Epithelial cell of proximal tubule (primary cell): ENCODE measurements around the gene NTNG2. TPM values are rescaled to one million over a fixed set of nuclear protein-coding genes. Genes with fewer than 3 reads are reported as not detected.

Experiments
- DNase-seq: peaks from one replicate; pipeline ENCODE4 v3.0.0-alpha.2; 2011; ENCODE audit warnings: low read depth
- H3K4me3 ChIP-seq: 2 replicates; pipeline ENCODE4 v1.5.1; 2011; ENCODE audit warnings: low read depth, mild to moderate bottlenecking, low read length
- total RNA-seq: library from RNA; depleted of rRNA; stranded (reverse); fragments of >200 nt; gene quantifications from 2 replicates; pipeline ENCODE4 v1.2.3, GENCODE V29; 2015
- TF ChIP-seq, protein P1 (sequence below): conservative IDR thresholded peaks from 2 replicates; pipeline ENCODE4 v1.5.1; 2012; ENCODE audit warnings: low read depth, mild to moderate bottlenecking, low read length

The NTNG2 gene, protein sequence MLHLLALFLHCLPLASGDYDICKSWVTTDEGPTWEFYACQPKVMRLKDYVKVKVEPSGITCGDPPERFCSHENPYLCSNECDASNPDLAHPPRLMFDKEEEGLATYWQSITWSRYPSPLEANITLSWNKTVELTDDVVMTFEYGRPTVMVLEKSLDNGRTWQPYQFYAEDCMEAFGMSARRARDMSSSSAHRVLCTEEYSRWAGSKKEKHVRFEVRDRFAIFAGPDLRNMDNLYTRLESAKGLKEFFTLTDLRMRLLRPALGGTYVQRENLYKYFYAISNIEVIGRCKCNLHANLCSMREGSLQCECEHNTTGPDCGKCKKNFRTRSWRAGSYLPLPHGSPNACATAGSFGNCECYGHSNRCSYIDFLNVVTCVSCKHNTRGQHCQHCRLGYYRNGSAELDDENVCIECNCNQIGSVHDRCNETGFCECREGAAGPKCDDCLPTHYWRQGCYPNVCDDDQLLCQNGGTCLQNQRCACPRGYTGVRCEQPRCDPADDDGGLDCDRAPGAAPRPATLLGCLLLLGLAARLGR
- total RNA-seq: 0.07 TPM in 1 of 2 replicates, not detected in the other

DNA sequence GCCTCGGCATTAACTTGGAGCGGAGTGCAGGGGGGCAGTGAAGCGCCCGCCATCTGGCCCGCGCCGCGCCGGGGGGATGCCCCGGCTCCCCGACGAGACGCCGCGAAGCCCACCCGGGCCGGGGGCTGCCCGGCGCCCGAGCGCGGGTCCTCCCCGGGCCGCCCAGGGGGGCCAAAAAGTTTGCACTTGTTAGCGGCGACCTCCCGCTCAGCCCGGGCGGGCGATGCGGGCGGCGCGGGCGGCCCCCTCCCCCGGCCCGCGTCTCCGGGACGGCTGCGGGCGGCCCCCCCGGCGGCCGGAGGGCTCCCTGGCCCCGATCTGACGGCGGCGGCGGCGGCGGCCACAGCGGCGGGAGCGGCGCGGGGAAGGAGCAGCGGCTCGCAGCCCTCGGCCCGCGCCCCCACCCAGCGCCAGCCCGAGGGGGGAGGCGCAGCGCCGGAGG, at the start of gene NTNG2:
Gene NTNG2, plus strand, starts transcription at position 316 of the 442 bp plus-strand sequence. CDS start 4,774 bp downstream, outside the sequence.
- TF ChIP-seq, protein P1, sequence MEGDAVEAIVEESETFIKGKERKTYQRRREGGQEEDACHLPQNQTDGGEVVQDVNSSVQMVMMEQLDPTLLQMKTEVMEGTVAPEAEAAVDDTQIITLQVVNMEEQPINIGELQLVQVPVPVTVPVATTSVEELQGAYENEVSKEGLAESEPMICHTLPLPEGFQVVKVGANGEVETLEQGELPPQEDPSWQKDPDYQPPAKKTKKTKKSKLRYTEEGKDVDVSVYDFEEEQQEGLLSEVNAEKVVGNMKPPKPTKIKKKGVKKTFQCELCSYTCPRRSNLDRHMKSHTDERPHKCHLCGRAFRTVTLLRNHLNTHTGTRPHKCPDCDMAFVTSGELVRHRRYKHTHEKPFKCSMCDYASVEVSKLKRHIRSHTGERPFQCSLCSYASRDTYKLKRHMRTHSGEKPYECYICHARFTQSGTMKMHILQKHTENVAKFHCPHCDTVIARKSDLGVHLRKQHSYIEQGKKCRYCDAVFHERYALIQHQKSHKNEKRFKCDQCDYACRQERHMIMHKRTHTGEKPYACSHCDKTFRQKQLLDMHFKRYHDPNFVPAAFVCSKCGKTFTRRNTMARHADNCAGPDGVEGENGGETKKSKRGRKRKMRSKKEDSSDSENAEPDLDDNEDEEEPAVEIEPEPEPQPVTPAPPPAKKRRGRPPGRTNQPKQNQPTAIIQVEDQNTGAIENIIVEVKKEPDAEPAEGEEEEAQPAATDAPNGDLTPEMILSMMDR: no peak
- DNase-seq: no peak
- H3K4me3 ChIP-seq: peak within 1 kb of the TSS; percentile 48

DNA sequence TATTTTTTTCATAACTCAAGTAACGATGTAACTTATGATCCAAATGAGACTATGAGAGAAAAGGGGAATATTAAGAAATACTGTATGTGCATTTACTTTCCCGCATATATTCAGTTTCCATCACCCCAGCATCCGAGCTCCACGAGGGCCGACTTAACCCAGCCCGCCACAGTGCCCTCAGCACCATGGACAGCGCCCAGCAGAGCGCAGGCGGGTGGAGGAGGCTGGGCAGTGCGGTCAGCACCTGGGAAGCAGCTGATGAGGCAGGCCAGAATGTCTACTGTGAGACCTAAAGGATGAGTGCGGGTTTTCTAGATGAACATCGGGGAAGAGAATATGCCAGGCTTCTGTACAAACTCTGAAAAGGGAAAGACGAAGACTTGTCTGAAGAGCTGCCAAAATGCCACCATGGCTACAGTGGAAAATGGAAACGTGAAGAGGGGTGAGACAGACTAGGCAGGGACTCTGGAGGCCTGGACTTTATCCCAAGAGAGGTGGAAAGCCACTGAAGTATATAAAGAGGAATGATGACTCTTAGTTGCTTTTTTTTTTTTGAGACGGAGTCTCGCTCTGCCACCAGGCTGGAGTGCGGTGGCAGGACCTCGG, 47.7 kb upstream of the NTNG2 start:
- no peak for DNase-seq
- no peak overlapping the region for H3K4me3 ChIP-seq
- TF ChIP-seq, protein P1: no peak

DNA sequence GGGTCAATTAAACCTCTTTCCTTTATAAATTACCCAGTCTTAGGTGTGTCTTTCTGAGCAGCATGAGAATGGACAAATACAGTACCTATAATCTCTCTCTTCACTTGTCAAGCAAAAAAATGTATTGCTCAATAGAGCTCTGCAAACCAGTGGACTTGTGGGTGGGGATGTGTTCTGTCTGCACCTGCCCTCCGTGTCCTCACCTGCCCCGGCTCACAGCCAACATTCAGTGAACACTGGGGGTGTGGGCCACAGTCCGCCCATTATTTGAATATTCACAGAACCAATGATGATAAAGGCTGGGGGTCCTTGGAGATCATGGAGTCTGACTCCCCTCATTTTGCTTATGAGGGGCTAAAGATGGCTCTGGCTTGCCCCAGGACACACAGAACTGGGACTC, 45.3 kb upstream of the NTNG2 start:
- TF ChIP-seq, protein P1: no peak

DNA sequence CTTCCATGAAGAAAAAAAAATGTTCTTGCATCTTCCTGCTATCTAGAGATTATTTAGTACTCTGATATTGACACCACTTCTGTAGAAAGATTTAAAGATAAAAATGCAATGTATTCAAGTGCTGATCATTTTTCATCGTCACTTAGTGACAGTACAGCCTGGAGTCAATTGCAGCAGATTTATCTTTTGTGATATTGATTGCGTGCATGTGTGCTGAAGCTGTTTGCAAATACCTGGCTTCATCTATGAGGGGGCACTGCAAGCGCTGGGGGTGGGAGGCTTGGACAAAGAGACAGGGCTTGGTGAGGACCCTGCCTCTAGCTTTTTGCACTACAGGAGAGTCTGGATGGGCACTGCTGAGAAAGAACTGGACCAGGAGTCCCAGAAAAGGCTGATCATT, 44.2 kb upstream of the NTNG2 start:
- TF ChIP-seq, protein P1: no peak
- no peak for DNase-seq
- no peak overlapping the region for H3K4me3 ChIP-seq

More for the DNA sequence above, 45.3 kb upstream of the NTNG2 start:
- H3K4me3 ChIP-seq: no peak overlapping the region
- no peak for DNase-seq

DNA sequence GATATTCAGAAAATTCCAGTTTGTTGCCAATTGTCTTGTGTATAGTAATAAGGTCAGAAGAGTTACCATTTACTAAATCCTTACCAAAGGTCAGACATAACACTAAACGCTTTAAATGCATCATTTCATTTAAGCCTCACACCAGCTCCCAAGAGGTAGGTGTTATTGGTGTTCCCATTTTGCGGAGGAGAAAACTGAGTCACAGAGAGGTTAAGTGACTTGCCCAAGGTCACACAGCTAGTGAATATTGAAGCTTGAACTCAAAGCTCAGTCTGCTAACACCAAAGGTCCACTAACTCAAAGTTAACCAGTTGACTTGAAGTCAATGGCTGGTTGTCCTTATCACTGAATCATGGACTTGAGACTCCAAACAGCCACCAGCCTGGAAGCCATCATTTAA, 40.8 kb upstream of the NTNG2 start:
- DNase-seq: no peak
- TF ChIP-seq, protein P1: no peak
- no peak overlapping the region for H3K4me3 ChIP-seq

DNA sequence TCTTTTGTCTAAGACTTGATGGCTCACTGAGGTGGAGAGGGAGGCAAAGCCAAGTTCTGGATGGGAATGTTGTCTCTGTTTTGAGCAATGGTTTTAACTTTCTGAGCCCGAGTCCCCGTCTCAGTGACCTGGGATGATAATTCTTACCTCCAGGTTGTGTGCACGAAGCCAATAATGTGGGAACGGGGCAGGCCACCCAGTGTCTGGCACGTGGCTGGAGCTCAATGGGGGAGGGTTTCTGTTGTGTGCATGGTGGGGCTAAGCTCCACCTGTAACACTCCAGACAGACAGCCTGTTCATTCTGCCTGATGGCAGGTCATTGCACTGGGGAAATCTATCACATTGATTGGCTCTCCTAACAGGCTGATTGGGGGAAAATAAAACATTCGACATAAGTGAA, 37.1 kb upstream of the NTNG2 start:
- TF ChIP-seq, protein P1: no peak
- no peak overlapping the region for H3K4me3 ChIP-seq
- DNase-seq: no peak
